CD14-positive monocyte (primary cell): ENCODE results near the gene PRPF19. TPM values are rescaled to one million over a fixed set of nuclear protein-coding genes. Genes with fewer than 3 reads are reported as not detected.

Experiments used
- DNase-seq, 3 donors: peaks; one replicate each; pipeline ENCODE4 v3.0.0-alpha.2; 2011 to 2022
- H2AFZ ChIP-seq: 2 replicates; pipeline ENCODE4 v1.6.0; 2012; ENCODE audit warnings: mild to moderate bottlenecking, low read depth, low read length, inconsistent platforms; ENCODE audit not compliant: insufficient read depth, poor library complexity, severe bottlenecking
- H3K27ac ChIP-seq, 2 donors: 1 replicate in 1 of 2; 2 replicates in 1 of 2; pipeline ENCODE4 v1.5.1; 2012 to 2013; ENCODE audit warnings: low read length in 2 of 2, control low read depth in 1 of 2, inconsistent platforms in 1 of 2, low read depth in 1 of 2, mild to moderate bottlenecking in 1 of 2
- H3K27me3 ChIP-seq, 2 donors: one replicate each; pipeline versions ENCODE4 v1.6.0 to v1.6.1; 2011 to 2013; ENCODE audit warnings: low read length in 2 of 2; ENCODE audit not compliant: control insufficient read depth in 2 of 2, insufficient read depth in 2 of 2
- H3K36me3 ChIP-seq, 2 donors: replicated peaks in 1 of 2; 1 replicate in 1 of 2; 2 replicates in 1 of 2; pipeline versions ENCODE4 v1.5.1 to v1.6.1; 2012 to 2013; ENCODE audit warnings: low read length in 2 of 2, control low read depth in 1 of 2, inconsistent platforms in 1 of 2, mild to moderate bottlenecking in 1 of 2; ENCODE audit not compliant: insufficient read depth in 2 of 2, control insufficient read depth in 1 of 2
- H3K4me1 ChIP-seq, 2 donors: 1 replicate in 1 of 2; 2 replicates in 1 of 2; pipeline versions ENCODE4 v1.5.1 to v1.6.1; 2012 to 2013; ENCODE audit warnings: low read length in 2 of 2, control low read depth in 1 of 2, inconsistent platforms in 1 of 2, mild to moderate bottlenecking in 1 of 2, moderate library complexity in 1 of 2; ENCODE audit not compliant: insufficient read depth in 2 of 2, control insufficient read depth in 1 of 2
- H3K4me2 ChIP-seq: replicated peaks from 2 replicates; pipeline ENCODE3; 2012; ENCODE audit warnings: low read length, moderate library complexity, mild to moderate bottlenecking; ENCODE audit not compliant: poor library complexity, severe bottlenecking; ENCODE audit errors: extremely low read depth
- H3K4me3 ChIP-seq, 3 experiments: fragments of 200-600 bp in 1 of 3; sonication (generic) in 1 of 3; replicated peaks in 1 of 3; 1 replicate in 2 of 3; 2 replicates in 1 of 3; pipeline ENCODE4 v1.5.1; 2011 to 2013; ENCODE audit warnings: low read length in 3 of 3, mild to moderate bottlenecking in 3 of 3, control low read depth in 2 of 3, low read depth in 2 of 3, inconsistent platforms in 1 of 3, moderate library complexity in 1 of 3
- H3K79me2 ChIP-seq: 2 replicates; pipeline ENCODE4 v1.6.0; 2012; ENCODE audit warnings: mild to moderate bottlenecking, control low read depth, inconsistent platforms, low read length, moderate library complexity; ENCODE audit not compliant: insufficient read depth
- H3K9ac ChIP-seq: 2 replicates; pipeline ENCODE4 v1.6.0; 2017; ENCODE audit warnings: low read length, mild to moderate bottlenecking; ENCODE audit not compliant: insufficient read depth, poor library complexity, severe bottlenecking
- H3K9me3 ChIP-seq, 2 donors: replicated peaks in 1 of 2; 1 replicate in 1 of 2; 2 replicates in 1 of 2; pipeline versions ENCODE4 v1.5.1 to v1.6.1; 2012 to 2013; ENCODE audit warnings: low read length in 2 of 2, control low read depth in 1 of 2; ENCODE audit not compliant: control insufficient read depth in 1 of 2, insufficient read depth in 1 of 2
- H4K20me1 ChIP-seq: 2 replicates; pipeline ENCODE4 v1.6.0; 2012; ENCODE audit warnings: mild to moderate bottlenecking, low read length, control low read depth, moderate library complexity; ENCODE audit not compliant: insufficient read depth
- H3K27ac Mint-ChIP-seq, 7 donors: one replicate each; pipeline ENCODE4 v1.8.0; 2020; ENCODE audit warnings: mild to moderate bottlenecking in 7 of 7, mixed read lengths in 7 of 7, moderate library complexity in 6 of 7, inconsistent platforms in 2 of 7
- H3K27me3 Mint-ChIP-seq, 3 donors: one replicate each; pipeline ENCODE4 v1.8.0; 2021 to 2022; ENCODE audit warnings: low read depth in 3 of 3, mild to moderate bottlenecking in 3 of 3, mixed read lengths in 3 of 3, moderate library complexity in 3 of 3, inconsistent platforms in 1 of 3
- H3K36me3 Mint-ChIP-seq, 2 donors: one replicate each; pipeline ENCODE4 v1.8.0; 2020; ENCODE audit warnings: mixed read lengths in 2 of 2, inconsistent platforms in 1 of 2, mild to moderate bottlenecking in 1 of 2
- H3K4me1 Mint-ChIP-seq: one replicate; pipeline ENCODE4 v1.8.0; 2020; ENCODE audit warnings: mild to moderate bottlenecking, mixed read lengths
- H3K4me3 Mint-ChIP-seq, 2 donors: one replicate each; pipeline ENCODE4 v1.8.0; 2020; ENCODE audit warnings: mild to moderate bottlenecking in 2 of 2, mixed read lengths in 2 of 2, moderate library complexity in 1 of 2
- H3K9me3 Mint-ChIP-seq, 7 donors: one replicate each; pipeline ENCODE4 v1.8.0; 2020 to 2022; ENCODE audit warnings: mixed read lengths in 7 of 7, mild to moderate bottlenecking in 6 of 7, moderate library complexity in 6 of 7, inconsistent platforms in 2 of 7
- CTCF ChIP-seq: fragments of 200-600 bp; IDR thresholded peaks from one replicate; pipeline ENCODE4 v1.8.0; 2022; ENCODE audit warnings: antibody characterized with exemption, mild to moderate bottlenecking
- WGBS: methylation state at CpG from one replicate; pipeline ENCODE4 v1.1.5; 2013; ENCODE audit warnings: missing lambda C conversion rate; ENCODE audit not compliant: insufficient coverage; 5-methylcytosine and 5-hydroxymethylcytosine counted together
- intact Hi-C, 2 donors: fragments of 100-400 bp; cut with micrococcal nuclease; formaldehyde crosslinking; loops; one replicate each; pipeline versions ENCODE4 v1.15.0 to v1.15.1; 2023
- polyA plus RNA-seq, 3 donors: library from polyadenylated mRNA; depleted of rRNA in 1 of 3; unstranded in 2 of 3; stranded (reverse) in 1 of 3; fragments of 300-500 nt in 2 of 3; fragments of >200 nt in 1 of 3; fragmentation: Illumina TruSeq in 2 of 3; gene quantifications; 1 replicate in 2 of 3; 2 replicates in 1 of 3; pipeline ENCODE4 v1.2.3, GENCODE V29; 2012 to 2021

Gene PRPF19
- polyA plus RNA-seq, 3 donors, result 7.8 to 33.2 (median 12.2) TPM

DNA sequence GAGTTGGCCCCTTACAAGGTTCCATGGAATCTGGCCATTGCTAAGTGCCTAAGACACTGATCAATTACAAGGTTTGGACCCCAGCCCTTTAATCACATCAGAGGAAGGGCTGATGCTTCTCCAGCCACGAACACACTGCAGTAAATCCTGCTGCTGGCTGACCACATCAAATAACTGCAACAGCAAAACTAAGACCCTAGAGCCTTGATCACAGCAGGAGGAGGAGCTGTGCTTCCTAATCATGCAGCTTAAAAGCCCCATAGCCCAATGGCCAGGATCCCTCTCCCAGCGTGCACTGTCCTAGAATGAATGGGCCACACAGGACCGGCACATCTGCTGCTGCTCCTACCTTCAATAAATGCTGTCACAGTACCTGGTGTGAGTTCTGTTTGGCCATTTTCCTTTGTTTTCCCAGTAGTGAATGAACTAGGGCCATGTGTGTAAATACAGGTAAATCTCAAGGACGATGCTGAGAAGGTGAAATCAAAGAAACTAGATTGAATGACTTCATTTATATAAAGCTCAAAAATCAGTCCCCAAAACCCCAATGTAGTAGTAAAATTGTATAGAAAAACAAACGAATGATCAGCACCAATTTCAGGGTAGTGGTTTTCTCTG, 26.3 kb downstream of the PRPF19 start:
- TF ChIP-seq CTCF, result no peak
- Histone ChIP-seq H3K4me1 (no peaks in the 10 kb centered on the region), H2AFZ (no peak overlapping the region), H3K27me3 (no peaks in the 10 kb centered on the region), H3K9ac (no peak overlapping the region), H3K79me2 (no peaks in the 10 kb centered on the region), H3K4me2 (no peak overlapping the region), H3K27ac (no peak overlapping the region), H4K20me1 (no peaks in the 10 kb centered on the region), H3K36me3 (peaks cover 14 to 36% of the 10 kb centered on the region in 2 donors), H3K4me3 (no peak overlapping the region), H3K9me3 (no peaks in the 10 kb centered on the region)
- whole genome bisulfite sequencing, result 95% methylated on average over 2 of the region's 5 CpGs
- peaks cover 47 to 52% of the 10 kb centered on the region in 2 donors for H3K36me3 Mint-ChIP-seq
- no peak for DNase-seq
- H3K4me1 Mint-ChIP-seq, result peaks cover 2% of the 10 kb centered on the region
- peak overlapping the region in 1 of 7 donors; percentile 22 for H3K27ac Mint-ChIP-seq
- H3K27me3 Mint-ChIP-seq, result peaks cover 0 to 3% (median 0%) of the 10 kb centered on the region in 3 donors
- H3K4me3 Mint-ChIP-seq, result no peak overlapping the region
- intact Hi-C loops, result no loop called here
- H3K9me3 Mint-ChIP-seq, result no peaks in the 10 kb centered on the region

GRCh38 chr11:60879104-60879503, 27.3 kb downstream of the PRPF19 start:
- H3K4me3 ChIP-seq, result no peak overlapping the region
- no peaks in the 10 kb centered on the region for H3K79me2 ChIP-seq
- no peak overlapping the region for H3K27ac Mint-ChIP-seq

More at GRCh38 chr11:60879104-60879503, 27.3 kb downstream of the PRPF19 start:
- no peak overlapping the region for H3K27ac ChIP-seq
- H4K20me1 ChIP-seq, result no peaks in the 10 kb centered on the region
- H3K9me3 ChIP-seq, result no peaks in the 10 kb centered on the region
- Mint-ChIP-seq H3K4me1 (no peaks in the 10 kb centered on the region), H3K27me3 (peaks cover 0 to 3% (median 0%) of the 10 kb centered on the region in 3 donors), H3K36me3 (peaks cover 47 to 52% of the 10 kb centered on the region in 2 donors), H3K9me3 (no peaks in the 10 kb centered on the region), H3K4me3 (no peak overlapping the region)
- no peaks in the 10 kb centered on the region for H3K4me1 ChIP-seq
- no peak for DNase-seq
- H3K27me3 ChIP-seq, result no peaks in the 10 kb centered on the region
- intact Hi-C loops, result no loop called here
- no CpG with 5 or more reads among the region's 1 CpG for WGBS
- no peak overlapping the region for H2AFZ ChIP-seq
- no peak overlapping the region for H3K9ac ChIP-seq
- peaks cover 14 to 36% of the 10 kb centered on the region in 2 donors for H3K36me3 ChIP-seq
- no peak overlapping the region for H3K4me2 ChIP-seq
- TF ChIP-seq CTCF, result no peak
